Measurements from ENCODE around the gene RNF121. TPM values are rescaled to one million over a fixed set of nuclear protein-coding genes. Genes with fewer than 3 reads are reported as not detected.
"Not testable (repeated sequence)": the region's sequence is repeated elsewhere in the genome, so short reads cannot be mapped to it uniquely, and the experiment has no call there.

RNF121 gene
- total RNA-seq, 2 donors from 2014 or later, result 17.9 to 24.4 TPM

GRCh38 chr11:71908218-71908617 lies 20.6 kb upstream of the RNF121 start:
- H3K4me3 ChIP-seq, result no peak overlapping the region
- no peaks in the 10 kb centered on the region for H3K4me1 ChIP-seq
- H3K36me3 ChIP-seq (replicated peaks in 1 of 2; ENCODE audit: insufficient read depth in 1 of 2, low read depth in 2 of 2), result no peaks in the 10 kb centered on the region
- no peaks in the 10 kb centered on the region for H3K9me3 ChIP-seq
- intact Hi-C loops (cut with DNase I), result no loop called here
- H3K27ac ChIP-seq, result no peak overlapping the region
- ATAC-seq (no peak), DNase-seq (no peak)
- 80 to 85% methylated on average over 9 of the region's 9 CpGs for WGBS, 2 donors
- no peak for TF ChIP-seq POLR2A (IDR thresholded peaks at IDR 0.05)
- TF ChIP-seq CTCF (IDR thresholded peaks at IDR 0.05), result no peak
- H3K27me3 ChIP-seq, result no peaks in the 10 kb centered on the region

- H3K27ac ChIP-seq; H3K4me3 ChIP-seq; H3K27me3 ChIP-seq; intact Hi-C loops (cut with DNase I); ATAC-seq; H3K9me3 ChIP-seq; DNase-seq; H3K4me1 ChIP-seq: not testable (repeated sequence)
- H3K36me3 ChIP-seq (replicated peaks in 1 of 2; ENCODE audit: insufficient read depth in 1 of 2, low read depth in 2 of 2), result peaks cover 0 to 10% of the 10 kb centered on the region in 2 donors
- WGBS, 2 donors, result 82 to 94% methylated on average over 5 of the region's 5 CpGs
Measured at GRCh38 chr11:71910775-71911174, 18.1 kb upstream of the RNF121 start.

GRCh38 chr11:71911321-71911985 lies 17.4 kb upstream of the RNF121 start:
- H3K4me3 ChIP-seq; H3K9me3 ChIP-seq; H3K27me3 ChIP-seq; ATAC-seq; H3K4me1 ChIP-seq; DNase-seq; intact Hi-C loops (cut with DNase I); H3K27ac ChIP-seq: not testable (repeated sequence)
- peaks cover 0 to 14% of the 10 kb centered on the region in 2 donors for H3K36me3 ChIP-seq (replicated peaks in 1 of 2; ENCODE audit: insufficient read depth in 1 of 2, low read depth in 2 of 2)
- 82 to 85% methylated on average over 10 of the region's 10 CpGs for WGBS, 2 donors

- intact Hi-C loops (cut with DNase I); H3K27ac ChIP-seq; H3K27me3 ChIP-seq; ATAC-seq; H3K4me1 ChIP-seq; H3K4me3 ChIP-seq; H3K9me3 ChIP-seq: not testable (repeated sequence)
- peak in 1 of 4 donors; percentile 32 for DNase-seq
- 71 to 75% methylated on average over 2 to 10 of the region's 10 CpGs for WGBS, 2 donors
- peaks cover 0 to 14% of the 10 kb centered on the region in 2 donors for H3K36me3 ChIP-seq (replicated peaks in 1 of 2; ENCODE audit: insufficient read depth in 1 of 2, low read depth in 2 of 2)
Measured at GRCh38 chr11:71911986-71912340, 16.9 kb upstream of the RNF121 start.

- Histone ChIP-seq H3K4me1 (no peaks in the 10 kb centered on the region), H3K9me3 (no peaks in the 10 kb centered on the region), H3K36me3 (replicated peaks in 1 of 2; ENCODE audit: insufficient read depth in 1 of 2, low read depth in 2 of 2) (peaks cover 5 to 14% of the 10 kb centered on the region in 2 donors), H3K4me3 (no peak overlapping the region), H3K27ac (no peak overlapping the region), H3K27me3 (no peaks in the 10 kb centered on the region)
- TF ChIP-seq CTCF (IDR thresholded peaks at IDR 0.05) (no peak), POLR2A (IDR thresholded peaks at IDR 0.05) (no peak)
- ATAC-seq, result no peak
- WGBS, 2 donors, result 92 to 95% methylated on average over 5 of the region's 5 CpGs
- DNase-seq, result no peak
- intact Hi-C loops (cut with DNase I), result no loop called here
Measured at GRCh38 chr11:71913756-71914526, 14.9 kb upstream of the RNF121 start.

GRCh38 chr11:71914617-71915189 lies 14.1 kb upstream of the RNF121 start:
- Histone ChIP-seq H3K4me3 (no peak overlapping the region), H3K9me3 (no peaks in the 10 kb centered on the region), H3K36me3 (replicated peaks in 1 of 2; ENCODE audit: insufficient read depth in 1 of 2, low read depth in 2 of 2) (peaks cover 5 to 14% of the 10 kb centered on the region in 2 donors), H3K27me3 (no peaks in the 10 kb centered on the region), H3K4me1 (no peaks in the 10 kb centered on the region), H3K27ac (no peak overlapping the region)
- intact Hi-C loops (cut with DNase I), result no loop called here
- DNase-seq, result no peak
- ATAC-seq, result no peak
- no peak for TF ChIP-seq CTCF (IDR thresholded peaks at IDR 0.05)
- TF ChIP-seq POLR2A (IDR thresholded peaks at IDR 0.05), result no peak
- WGBS, 2 donors, result 89 to 95% methylated on average over 7 of the region's 7 CpGs
